Heart right ventricle (tissue), 16 donors: ENCODE data around the gene EME2. TPM values are rescaled to one million over a fixed set of nuclear protein-coding genes. Genes with fewer than 3 reads are reported as not detected.

ENCODE experiments used
- ATAC-seq, 8 donors: fragments of 200-7000 bp; cut with Tn5 transposase; one replicate each; pipeline ENCODE4 v1.9.1; 2020; ENCODE audit warnings: mild to moderate bottlenecking in 8 of 8, moderate library complexity in 8 of 8, moderate number of reproducible peaks in 1 of 8
- DNase-seq, 2 donors: peaks; one replicate each; pipeline ENCODE4 v3.0.0-alpha.2; 2020
- H3K27ac ChIP-seq, 10 donors: fragments of 200-600 bp; sonication (generic) in 2 of 10; one replicate each; pipeline versions ENCODE4 v1.5.0 to v1.8.0; 2020 to 2022; ENCODE audit warnings: mild to moderate bottlenecking in 3 of 10
- H3K27me3 ChIP-seq, 7 donors: fragments of 200-600 bp; one replicate each; pipeline ENCODE4 v1.8.0; 2021 to 2022; ENCODE audit warnings: mild to moderate bottlenecking in 2 of 7
- H3K36me3 ChIP-seq, 9 donors: fragments of 200-600 bp; sonication (generic) in 1 of 9; one replicate each; pipeline versions ENCODE4 v1.5.0 to v1.8.0; 2020 to 2022; ENCODE audit warnings: mild to moderate bottlenecking in 2 of 9
- H3K4me1 ChIP-seq, 9 donors: fragments of 200-600 bp; sonication (generic) in 1 of 9; one replicate each; pipeline versions ENCODE4 v1.5.0 to v1.8.0; 2020 to 2022; ENCODE audit warnings: mild to moderate bottlenecking in 4 of 9
- H3K4me3 ChIP-seq, 10 donors: fragments of 200-600 bp; sonication (generic) in 2 of 10; one replicate each; pipeline versions ENCODE4 v1.5.0 to v1.8.0; 2020 to 2022; ENCODE audit warnings: mild to moderate bottlenecking in 7 of 10, moderate library complexity in 2 of 10
- H3K9me3 ChIP-seq, 11 donors: fragments of 200-600 bp in 10 of 11; sonication (generic) in 2 of 11; one replicate each; pipeline versions ENCODE4 v1.5.0 to v1.8.0; 2013 to 2022; ENCODE audit warnings: mild to moderate bottlenecking in 2 of 11, control low read depth in 1 of 11, moderate library complexity in 1 of 11
- CTCF ChIP-seq, 9 donors: fragments of 200-600 bp; sonication (generic) in 2 of 9; IDR thresholded peaks; one replicate each; pipeline versions ENCODE4 v1.5.0 to v1.8.0; 2021 to 2022; ENCODE audit warnings: antibody characterized with exemption in 9 of 9, mild to moderate bottlenecking in 5 of 9, moderate library complexity in 1 of 9
- WGBS, 2 donors: extraction: QIAGEN DNeasy Blood & Tissue Kit; methylation state at CpG; one replicate each; pipeline ENCODE4 v1.1.7; 2013; ENCODE audit warnings: inconsistent platforms in 1 of 2; 5-methylcytosine and 5-hydroxymethylcytosine counted together
- intact Hi-C, 10 donors: fragments of 100-400 bp; cut with DNase I; formaldehyde crosslinking; loops; one replicate each; pipeline versions ENCODE4 v1.11.1 to v1.14.2; 2022
- microRNA-seq, 2 donors: library from miRNA; unstranded; fragments of <30 nt; microRNA quantifications; one replicate each; pipeline ENCODE4 v1.2.0, GENCODE V29; 2021
- polyA plus RNA-seq, 2 donors: library from polyadenylated mRNA; stranded (reverse); fragments of 200-250 nt; gene quantifications; one replicate each; pipeline ENCODE4 v1.2.3, GENCODE V29; 2013
- total RNA-seq, 10 donors: library from RNA; stranded (reverse); fragmentation: NEBNext Ultra II Directional in 3 of 10; extraction: Animal tissue kit (Norgen Biotek cat#: 25700) in 3 of 10; gene quantifications; one replicate each; pipeline versions ENCODE4 v1.2.1 to v1.2.4, GENCODE V29; 2021 to 2023
- donor health status: Arrhythmogenic right ventricular cardiomyopathy.
- donor health status: ischemic (EF 13 %, LVEDD 7.1; RV severe dilation, severe dysfunction).
- donor health status: healthy with polysubstance abuse.
- donor health status: DM: no; HTN: yes; CAD: no.
- donor health status: DM: no; HTN: no; CAD: no.
- donor health status: ischemic (EF 25% LVEDD 6.9; RV normal size, moderate dysfunction).
- donor health status: ischemic (EF 25% LVEDD 5.7; RV mildly dilated, moderate dysfunction).
- donor health status: healthy.
- donor health status: DM: yes; HTN: yes; CAD: no.
- donor health status: Ischemic cardiomyopathy.
- donor health status: ischemic (EF 35%, LVEDD 5.7; RV mildly dilated, moderate dysfunction).
- donor health status: nonischemic (EF 11% LVEDD 7.7; RV severe dilation, severe dysfunction).
- donor health status: DM: yes; HTN: yes; CAD: no.
- donor health status: PGD.
- donor health status: ischemic (EF 29% LVEDD 5.4; RV normal size, mild dysfunction).
- donor health status: nonischemic (EF 23%, LVEDD 6.1; RV moderate dilation, normal function).

The EME2 gene
- total and polyA plus RNA-seq, 12 donors: 3.0 to 17.9 (median 7.3) TPM

DNA sequence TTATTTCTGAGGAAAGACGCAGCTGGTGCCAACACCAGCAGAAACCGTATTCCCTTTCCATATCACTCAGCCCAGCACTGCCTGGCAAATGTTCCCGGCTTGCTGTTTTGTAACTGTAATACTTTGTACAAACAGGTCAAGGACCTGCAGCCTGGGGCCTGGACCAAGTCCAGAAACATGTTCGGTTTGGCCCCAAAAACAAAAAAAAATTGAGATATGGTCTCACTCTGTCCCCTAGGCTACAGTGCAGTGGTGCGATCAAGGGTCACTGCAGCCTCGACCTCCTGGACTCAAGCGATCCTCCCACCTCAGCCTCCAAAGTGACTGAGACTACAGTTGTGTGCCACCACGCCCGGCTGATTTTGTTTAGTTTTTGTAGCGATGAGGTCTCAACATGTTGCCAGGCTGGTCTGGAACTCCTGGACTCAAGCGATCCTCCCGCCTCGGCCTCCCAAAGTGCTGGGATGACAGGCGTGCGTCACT, 52.8 kb downstream of the EME2 start:
- no peaks in the 10 kb centered on the region for H3K27me3 ChIP-seq
- H3K4me3 ChIP-seq: peak overlapping the region in 9 of 10 donors; percentile 72 to 96 (median 83)
- DNase-seq (no peak), ATAC-seq (no peak)
- no peaks in the 10 kb centered on the region for H3K9me3 ChIP-seq
- 68 to 80% methylated on average over 15 of the region's 15 CpGs for WGBS, 2 donors
- no peak for TF ChIP-seq CTCF (IDR thresholded peaks at IDR 0.05)
- intact Hi-C loops: no loop called here
- peaks cover 0 to 43% (median 11%) of the 10 kb centered on the region in 9 donors for H3K36me3 ChIP-seq
- H3K4me1 ChIP-seq: peaks cover 6 to 57% (median 49%) of the 10 kb centered on the region in 9 donors
- H3K27ac ChIP-seq: peak overlapping the region in 7 of 10 donors; percentile 61 to 90 (median 85)

Small RNA genes lying within 50 kb of the gene (microRNA-seq; reads per million reads assigned to microRNA genes)
- 0.60 to 2.6 reads per million in 2 donors for gene MIR3177

Other genes with a start within 250 kb of the EME2 start
- 10 to 100 TPM; 10.7 to 24.4 (median 18.1) TPM for gene TMEM204, start 239.1 kb upstream of the EME2 start, total RNA-seq
- 10 to 100 TPM; 37.5 to 49.9 TPM for gene TMEM204, start 239.1 kb upstream of the EME2 start, polyA plus RNA-seq
- gene IFT140, start 160.7 kb upstream of the EME2 start, total RNA-seq: 10 to 100 TPM in 2 of 10 donors, 1 to 10 TPM in 8; 4.7 to 11.9 (median 8.0) TPM
- gene IFT140, start 160.7 kb upstream of the EME2 start, polyA plus RNA-seq: 1 to 10 TPM; 6.8 to 9.2 TPM
- gene CRAMP1, start 160.4 kb upstream of the EME2 start, total RNA-seq: 10 to 100 TPM in 8 of 10 donors, 1 to 10 TPM in 2; 9.5 to 13.8 (median 10.7) TPM
- gene CRAMP1, start 160.4 kb upstream of the EME2 start, polyA plus RNA-seq: 10 to 100 TPM in 1 of 2 donors, 1 to 10 TPM in 1; 3.2 to 10.0 TPM
- 10 to 100 TPM; 20.2 to 57.5 (median 32.2) TPM for gene JPT2, start 94.5 kb upstream of the EME2 start, total RNA-seq
- 10 to 100 TPM; 10.0 to 38.1 TPM for gene JPT2, start 94.5 kb upstream of the EME2 start, polyA plus RNA-seq
- gene MAPK8IP3, start 66.6 kb upstream of the EME2 start, total RNA-seq: 10 to 100 TPM; 61.3 to 96.0 (median 71.7) TPM
- gene MAPK8IP3, start 66.6 kb upstream of the EME2 start, polyA plus RNA-seq: 100 to 1,000 TPM in 1 of 2 donors, 10 to 100 TPM in 1; 31.2 to 126 TPM
- 10 to 100 TPM; 21.8 to 41.1 (median 30.3) TPM for gene NME3, start 1.3 kb upstream of the EME2 start, total RNA-seq
- 100 to 1,000 TPM in 1 of 2 donors, 10 to 100 TPM in 1; 47.7 to 176 TPM for gene NME3, start 1.3 kb upstream of the EME2 start, polyA plus RNA-seq
- gene MRPS34, start 324 bp downstream of the EME2 start, total RNA-seq: 10 to 100 TPM; 57.8 to 94.9 (median 76.2) TPM
- 100 to 1,000 TPM in 1 of 2 donors, 10 to 100 TPM in 1; 84.7 to 141 TPM for gene MRPS34, start 324 bp downstream of the EME2 start, polyA plus RNA-seq
- gene SPSB3, start 9.8 kb downstream of the EME2 start, total RNA-seq: 10 to 100 TPM; 25.1 to 52.4 (median 27.1) TPM
- gene SPSB3, start 9.8 kb downstream of the EME2 start, polyA plus RNA-seq: 10 to 100 TPM; 52.0 to 97.7 TPM
- gene NUBP2, start 10.2 kb downstream of the EME2 start, total RNA-seq: 10 to 100 TPM; 24.1 to 35.3 (median 28.7) TPM
- 10 to 100 TPM; 40.5 to 74.1 TPM for gene NUBP2, start 10.2 kb downstream of the EME2 start, polyA plus RNA-seq
- gene IGFALS, start 20.9 kb downstream of the EME2 start, total RNA-seq: under 1 TPM in 4 of 10 donors, not detected in 6; 0.11 to 0.37 (median 0.13) TPM
- gene IGFALS, start 20.9 kb downstream of the EME2 start, polyA plus RNA-seq: under 1 TPM; 0.04 to 0.59 TPM
- 100 to 1,000 TPM; 115 to 179 (median 161) TPM for gene HAGH, start 54.0 kb downstream of the EME2 start, total RNA-seq
- 100 to 1,000 TPM; 146 to 172 TPM for gene HAGH, start 54.0 kb downstream of the EME2 start, polyA plus RNA-seq
- 10 to 100 TPM; 16.2 to 47.6 (median 28.6) TPM for gene FAHD1, start 54.4 kb downstream of the EME2 start, total RNA-seq
- gene FAHD1, start 54.4 kb downstream of the EME2 start, polyA plus RNA-seq: 10 to 100 TPM; 31.8 to 32.3 TPM
- not detected for gene MEIOB, start 99.4 kb downstream of the EME2 start, total RNA-seq
- not detected for gene MEIOB, start 99.4 kb downstream of the EME2 start, polyA plus RNA-seq
- gene HS3ST6, start 145.6 kb downstream of the EME2 start, total RNA-seq: not detected
- gene HS3ST6, start 145.6 kb downstream of the EME2 start, polyA plus RNA-seq: under 1 TPM in 1 of 2 donors, not detected in 1; 0.03 TPM
- 10 to 100 TPM; 24.6 to 53.7 (median 34.3) TPM for gene MSRB1, start 170.4 kb downstream of the EME2 start, total RNA-seq
- 10 to 100 TPM; 41.4 to 82.2 TPM for gene MSRB1, start 170.4 kb downstream of the EME2 start, polyA plus RNA-seq
- gene RPL3L, start 181.9 kb downstream of the EME2 start, total RNA-seq: 100 to 1,000 TPM; 173 to 282 (median 254) TPM
- gene RPL3L, start 181.9 kb downstream of the EME2 start, polyA plus RNA-seq: 100 to 1,000 TPM; 124 to 164 TPM
- 100 to 1,000 TPM; 375 to 755 (median 559) TPM for gene NDUFB10, start 186.7 kb downstream of the EME2 start, total RNA-seq
- 1,000 to 10,000 TPM in 1 of 2 donors, 100 to 1,000 TPM in 1; 824 to 1,046 TPM for gene NDUFB10, start 186.7 kb downstream of the EME2 start, polyA plus RNA-seq
- 1,000 to 10,000 TPM in 3 of 10 donors, 100 to 1,000 TPM in 7; 691 to 1,555 (median 813) TPM for gene RPS2, start 192.0 kb downstream of the EME2 start, total RNA-seq
- 1,000 to 10,000 TPM; 1,955 to 3,593 TPM for gene RPS2, start 192.0 kb downstream of the EME2 start, polyA plus RNA-seq
- gene RNF151, start 194.0 kb downstream of the EME2 start, total RNA-seq: not detected
- not detected for gene RNF151, start 194.0 kb downstream of the EME2 start, polyA plus RNA-seq
- gene TBL3, start 199.2 kb downstream of the EME2 start, total RNA-seq: 10 to 100 TPM; 18.5 to 26.7 (median 21.9) TPM
- 10 to 100 TPM; 57.4 to 71.1 TPM for gene TBL3, start 199.2 kb downstream of the EME2 start, polyA plus RNA-seq
- gene NOXO1, start 208.7 kb downstream of the EME2 start, total RNA-seq: not detected
- under 1 TPM; 0.09 to 0.29 TPM for gene NOXO1, start 208.7 kb downstream of the EME2 start, polyA plus RNA-seq
- 10 to 100 TPM; 14.7 to 30.2 (median 24.5) TPM for gene GFER, start 211.4 kb downstream of the EME2 start, total RNA-seq
- gene GFER, start 211.4 kb downstream of the EME2 start, polyA plus RNA-seq: 10 to 100 TPM; 37.5 to 65.6 TPM
- gene SYNGR3, start 217.2 kb downstream of the EME2 start, total RNA-seq: under 1 TPM in 8 of 10 donors, not detected in 2; 0.15 to 0.62 (median 0.28) TPM
- gene SYNGR3, start 217.2 kb downstream of the EME2 start, polyA plus RNA-seq: 1 to 10 TPM in 1 of 2 donors, under 1 TPM in 1; 0.51 to 2.5 TPM
- gene ZNF598, start 237.0 kb downstream of the EME2 start, total RNA-seq: 10 to 100 TPM in 9 of 10 donors, 1 to 10 TPM in 1; 9.5 to 24.7 (median 14.2) TPM
- 10 to 100 TPM; 12.6 to 25.3 TPM for gene ZNF598, start 237.0 kb downstream of the EME2 start, polyA plus RNA-seq
- under 1 TPM in 1 of 10 donors, not detected in 9; 0.39 TPM for gene NPW, start 247.0 kb downstream of the EME2 start, total RNA-seq
- under 1 TPM in 1 of 2 donors, not detected in 1; 0.54 TPM for gene NPW, start 247.0 kb downstream of the EME2 start, polyA plus RNA-seq